Dermis blood vessel endothelial cell (primary cell): ENCODE data around the gene SART1. TPM values are rescaled to one million over a fixed set of nuclear protein-coding genes. Genes with fewer than 3 reads are reported as not detected.
"Not testable (repeated sequence)": the region's sequence is repeated elsewhere in the genome, so short reads cannot be mapped to it uniquely, and the experiment has no call there.

Source experiments
- DNase-seq: peaks from one replicate; pipeline ENCODE4 v3.0.0; 2010
- total RNA-seq: library from RNA; depleted of rRNA; stranded (reverse); fragments of >200 nt; gene quantifications from 2 replicates; pipeline ENCODE4 v1.2.3, GENCODE V29; 2014

Gene SART1
- total RNA-seq, 1 donor from 2014 or later: 27.1 TPM

DNA sequence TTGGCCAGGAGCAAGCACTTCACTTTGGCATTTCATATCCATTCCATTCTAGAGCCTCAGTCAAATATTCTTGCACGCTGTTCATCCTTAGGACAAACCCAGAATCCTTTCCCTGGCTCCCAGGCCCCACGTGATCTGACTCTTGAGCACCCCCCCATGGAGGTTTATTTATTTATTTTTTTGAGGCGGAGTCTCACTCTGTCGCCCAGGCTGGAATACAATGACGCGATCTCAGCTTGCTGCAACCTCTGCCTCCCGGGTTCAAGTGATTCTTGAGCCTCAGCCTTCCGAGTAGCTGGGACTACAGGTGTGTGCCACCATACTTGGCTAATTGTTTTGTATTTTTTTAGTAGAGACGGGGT lies 29.0 kb upstream of the SART1 start:
- DNase-seq: peak; percentile 38

DNA sequence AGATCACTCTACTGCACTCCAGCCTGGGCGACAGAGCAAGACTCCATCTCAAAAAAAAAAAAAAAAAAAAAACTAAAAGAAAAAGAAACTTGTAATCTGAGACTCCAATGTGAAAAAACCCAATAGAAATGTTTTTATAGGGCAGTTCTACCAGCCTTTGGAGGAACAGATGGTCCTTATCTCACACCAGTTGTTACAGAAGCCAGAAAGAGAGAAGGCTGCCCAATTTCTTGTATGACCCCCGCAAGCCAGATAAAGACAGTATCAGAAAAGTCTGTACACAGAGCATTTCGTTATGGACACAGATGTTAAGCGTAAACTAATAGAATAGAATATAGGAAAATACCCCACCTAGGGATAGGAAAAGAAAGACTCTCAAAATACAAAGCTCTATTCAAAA lies 27.5 kb upstream of the SART1 start:
- no peak for DNase-seq

DNA sequence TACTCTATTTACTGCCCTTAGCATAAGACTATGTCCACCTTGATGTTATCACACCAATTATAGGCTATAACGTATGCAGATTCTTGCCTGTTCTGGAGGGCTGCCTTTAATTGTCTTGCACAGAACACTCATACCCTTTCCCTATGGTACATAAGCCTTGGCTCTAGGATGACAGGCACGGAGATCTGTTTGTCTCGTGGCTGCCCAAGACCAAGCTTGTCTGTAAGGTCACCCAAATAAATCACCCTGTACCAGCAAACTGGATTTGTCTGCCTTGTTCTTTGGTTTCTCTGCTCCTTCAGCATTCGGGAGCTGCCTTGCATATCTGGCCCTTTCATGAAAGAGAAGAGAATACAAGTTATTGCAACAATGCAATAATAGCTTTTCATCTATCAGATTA lies 23.8 kb upstream of the SART1 start:
- no peak for DNase-seq

DNA sequence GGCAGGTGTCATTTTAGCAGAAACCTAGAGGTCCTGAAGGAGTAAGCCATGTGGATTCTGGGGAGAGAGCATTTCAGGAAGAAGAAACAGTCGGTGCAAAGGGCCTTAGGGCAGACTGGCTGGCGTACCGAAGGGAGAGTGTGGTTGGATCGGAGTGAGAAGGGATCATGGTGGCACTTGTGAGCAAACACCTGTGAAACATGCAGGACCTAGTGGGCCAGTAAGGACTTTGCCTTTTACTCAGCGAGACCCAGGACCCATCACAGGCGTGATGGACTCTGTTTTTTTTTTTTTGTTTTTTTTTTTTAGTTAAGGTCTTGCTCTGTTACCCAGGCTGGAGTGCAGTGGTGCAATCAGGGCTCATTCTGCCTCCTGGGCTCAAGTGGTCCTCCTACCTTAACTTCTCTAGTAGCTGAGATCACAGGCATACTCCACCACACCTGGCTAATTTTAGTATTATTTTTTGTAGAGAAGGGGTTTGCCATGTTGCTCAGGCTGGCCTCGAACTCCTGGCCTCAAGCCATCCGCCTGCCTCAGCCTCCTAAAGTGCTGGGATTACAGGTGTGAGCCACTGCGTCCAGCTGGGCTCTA lies 19.7 kb upstream of the SART1 start:
- no peak for DNase-seq

DNA sequence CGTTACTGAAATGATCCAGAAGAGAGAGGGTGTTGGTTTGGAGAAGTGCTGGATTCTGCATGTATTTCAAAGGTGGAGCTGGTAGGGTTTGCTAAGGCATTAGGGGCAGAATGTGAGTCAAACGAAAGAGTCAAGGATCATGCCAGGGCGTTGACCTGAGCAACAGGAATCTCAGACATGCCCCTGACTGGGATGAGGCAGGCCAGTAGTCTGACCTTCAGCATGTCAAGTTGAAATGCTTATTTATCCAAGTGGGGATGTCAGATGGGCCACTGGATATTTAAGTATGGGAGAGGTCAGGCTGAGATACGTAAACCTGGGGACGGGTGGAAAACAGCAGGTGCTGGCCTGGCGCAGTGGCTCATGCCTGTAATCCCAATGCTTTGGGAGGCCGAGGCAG lies 19.0 kb upstream of the SART1 start:
- no peak for DNase-seq

DNA sequence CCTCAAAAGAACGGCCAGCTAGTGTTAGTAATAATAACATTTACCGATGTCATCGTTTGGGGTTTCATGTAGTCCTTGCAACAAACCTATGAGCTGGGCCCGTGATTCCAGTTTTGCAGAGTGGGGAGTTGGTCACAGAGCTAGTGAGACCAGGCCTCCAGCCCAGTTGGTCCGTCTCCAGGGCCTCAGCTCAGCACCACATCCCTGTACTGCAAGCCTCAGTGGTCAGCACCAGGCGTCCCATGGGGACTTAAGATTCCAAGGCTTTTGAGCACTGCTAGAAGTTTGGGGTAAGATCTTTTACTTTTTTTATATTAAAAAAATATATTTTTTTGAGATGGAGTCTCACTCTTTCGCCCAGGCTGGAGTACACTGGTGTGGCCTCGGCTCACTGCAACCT lies 17.3 kb upstream of the SART1 start:
- no peak for DNase-seq

DNA sequence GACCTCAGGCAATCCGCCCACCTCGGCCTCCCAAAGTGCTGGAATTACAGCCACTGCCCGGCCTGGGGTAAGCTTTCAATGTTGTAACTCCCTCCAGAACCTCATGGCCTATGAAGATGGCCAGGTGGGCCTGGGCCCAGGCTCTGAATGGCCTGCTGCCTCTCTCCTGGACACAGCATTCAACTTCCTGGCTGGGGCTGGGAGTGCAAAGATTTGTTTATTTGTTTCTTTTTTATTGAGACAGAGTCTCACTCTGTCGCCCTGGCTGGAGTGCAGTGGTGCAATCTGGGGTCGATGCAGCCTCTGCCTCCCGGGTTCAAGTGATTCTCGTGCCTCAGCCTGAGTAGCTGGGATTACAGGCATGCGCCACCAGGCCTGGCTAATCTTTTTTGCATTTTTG lies 16.8 kb upstream of the SART1 start:
- DNase-seq: no peak

DNA sequence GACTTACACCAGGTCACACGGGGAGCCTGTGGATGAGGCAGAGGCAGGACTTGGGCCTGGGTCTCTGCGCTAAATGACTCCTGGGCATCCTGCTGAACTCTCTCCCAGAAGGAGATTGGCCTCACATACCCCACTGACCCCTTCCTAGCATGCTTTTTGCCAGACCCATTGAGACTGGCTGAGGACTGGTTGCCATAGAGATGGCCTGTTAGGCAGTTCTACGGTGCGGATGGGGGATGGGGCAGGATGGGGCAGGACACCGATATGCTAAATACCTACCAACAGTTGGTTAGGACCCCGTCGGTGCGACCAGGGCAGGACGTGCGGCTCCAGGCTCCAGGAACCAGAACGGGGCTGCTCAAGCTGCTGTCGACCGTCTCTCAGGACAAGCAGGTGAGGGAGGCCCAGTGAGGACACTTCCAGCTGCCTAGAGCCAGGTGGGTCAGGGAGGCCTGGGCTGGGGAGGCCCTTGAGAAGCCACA lies 16.1 kb upstream of the SART1 start, which contains the start of gene TSGA10IP:
TSGA10IP (plus strand) TSS at position 51 of the 482 bp plus-strand sequence; CDS start at position 247, 196 bp downstream.
- no peak for DNase-seq

DNA sequence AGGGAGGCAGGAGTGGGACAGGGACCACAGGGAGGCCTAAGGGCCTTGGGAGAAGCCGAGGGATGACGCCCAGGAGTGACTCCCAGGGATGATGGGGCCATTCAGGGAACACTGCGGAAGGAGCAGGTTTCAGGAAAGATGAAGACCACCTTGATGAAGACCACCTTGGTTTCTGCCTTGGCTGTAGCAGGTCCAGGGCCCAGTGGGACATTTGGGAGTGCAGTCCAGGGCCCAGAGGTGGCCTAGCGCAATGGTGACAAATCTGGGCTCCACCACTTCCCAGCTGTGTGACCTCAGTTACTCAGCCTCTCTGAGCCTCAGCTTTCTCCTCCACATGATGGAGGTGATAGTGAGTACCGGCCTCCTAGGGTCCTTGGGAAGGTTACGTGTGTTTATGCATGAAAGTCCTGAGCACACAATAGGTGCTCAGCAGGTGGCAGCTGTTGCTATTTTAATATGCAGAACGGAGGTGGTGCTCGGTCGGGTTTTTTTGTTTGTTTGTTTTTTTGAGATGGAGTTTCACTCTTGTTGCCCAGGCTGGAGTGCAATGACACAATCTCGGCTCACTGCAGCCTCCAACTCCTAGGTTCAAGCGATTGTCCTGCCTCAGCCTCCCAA lies 15.5 kb upstream of the SART1 start:
- no peak for DNase-seq

DNA sequence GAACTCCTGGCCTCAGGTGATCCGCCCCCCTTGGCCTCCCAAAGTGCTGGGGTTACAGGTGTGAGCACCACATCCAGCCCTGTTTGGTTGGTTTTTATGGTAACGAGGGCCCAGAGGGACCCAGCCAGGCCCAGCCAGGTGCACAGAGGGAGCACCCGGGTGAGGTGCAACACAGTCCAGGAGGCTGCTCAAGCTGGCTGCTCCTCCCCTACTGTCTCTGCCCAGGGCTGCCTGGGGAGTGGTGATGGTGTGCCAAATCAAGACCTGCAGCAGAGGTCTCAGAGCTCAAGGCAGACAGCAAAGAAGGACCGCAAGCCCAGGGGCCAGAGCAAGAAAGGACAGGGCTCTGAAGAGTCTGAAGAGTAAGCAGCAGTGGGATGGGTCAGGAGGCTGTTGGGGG lies 14.9 kb upstream of the SART1 start:
- DNase-seq: no peak

DNA sequence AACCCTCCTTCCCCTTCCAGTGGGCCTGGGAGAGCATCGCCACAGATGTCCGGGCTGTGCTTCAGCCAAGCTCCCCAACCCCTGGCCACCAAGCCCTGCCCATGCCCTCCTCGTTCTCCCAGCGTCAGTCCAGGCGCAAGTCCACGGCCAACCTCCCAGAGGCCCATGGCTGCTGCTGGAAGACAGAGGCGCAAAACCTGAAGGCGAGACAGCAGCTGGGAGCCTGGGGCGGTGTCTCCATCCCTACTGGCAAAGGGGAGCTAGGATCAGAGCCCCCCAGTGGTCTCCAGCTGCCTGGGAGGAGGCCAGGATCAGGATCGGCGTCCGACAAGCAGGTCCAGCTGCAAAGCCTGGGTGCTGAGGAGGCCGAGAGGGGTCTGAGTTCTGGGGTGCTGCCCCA lies 14.4 kb upstream of the SART1 start:
- no peak for DNase-seq

DNA sequence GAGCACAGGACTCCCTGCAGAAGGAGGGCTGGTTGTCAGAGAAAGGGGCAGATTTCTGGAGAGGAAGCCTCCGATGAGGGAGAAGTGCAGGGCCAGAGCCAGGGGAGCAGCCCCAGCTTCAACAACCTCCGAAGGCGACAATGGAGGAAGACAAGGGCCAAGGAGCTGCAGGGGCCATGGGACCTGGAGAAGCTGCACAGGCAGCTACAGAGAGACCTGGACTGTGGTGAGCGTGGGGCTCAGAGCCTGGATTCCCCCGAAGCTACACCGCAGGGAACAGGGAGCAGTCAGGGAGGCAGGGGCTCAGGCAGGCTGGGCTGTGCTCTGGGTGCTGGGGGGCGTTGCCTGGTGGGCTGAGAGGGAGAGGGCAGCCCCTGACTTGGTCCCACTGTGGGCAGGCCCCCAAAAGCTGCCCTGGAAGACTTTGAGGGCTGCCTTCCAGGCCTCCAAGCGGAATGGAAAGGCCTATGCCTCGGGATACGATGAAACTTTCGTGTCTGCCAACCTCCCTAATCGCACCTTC lies 13.9 kb upstream of the SART1 start:
- no peak for DNase-seq

DNA sequence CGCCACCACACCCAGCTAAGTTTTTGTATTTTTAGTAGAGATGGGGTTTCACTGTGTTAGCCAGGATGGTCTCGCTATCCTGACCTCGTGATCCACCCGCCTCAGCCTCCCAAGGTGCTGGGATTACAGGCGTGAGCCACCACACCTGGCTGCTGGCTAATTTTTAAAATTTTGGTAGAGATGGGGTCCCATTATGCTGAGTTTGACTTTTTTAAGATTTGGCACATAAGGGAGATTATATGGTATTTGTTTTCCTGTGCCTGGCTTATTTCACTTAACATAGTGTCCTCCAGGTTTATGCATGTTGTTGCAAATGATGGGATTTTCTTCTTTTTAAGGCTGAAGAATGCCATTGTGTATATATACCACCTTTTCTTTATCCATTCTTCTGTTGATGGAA lies 10.8 kb upstream of the SART1 start:
- DNase-seq: not testable (repeated sequence)

DNA sequence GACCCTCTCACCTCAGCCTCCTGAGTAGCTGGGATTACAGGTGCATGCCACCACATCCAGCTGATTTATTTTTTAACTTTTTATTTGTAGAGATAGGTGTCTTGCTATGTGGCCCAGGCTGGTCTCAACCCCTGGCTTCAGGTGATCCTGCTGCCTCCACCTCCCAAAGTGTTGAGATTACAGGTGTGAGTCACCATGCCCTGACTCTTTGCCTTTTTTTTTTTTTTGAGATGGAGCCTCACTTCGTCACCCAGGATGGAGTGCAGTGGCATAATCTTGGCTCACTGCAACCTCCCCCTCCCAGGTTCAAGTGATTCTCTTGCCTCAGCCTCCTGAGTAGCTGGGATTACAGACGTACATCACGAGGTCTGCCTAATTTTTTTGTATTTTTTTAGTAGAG lies 9.9 kb upstream of the SART1 start:
- not testable (repeated sequence) for DNase-seq

DNA sequence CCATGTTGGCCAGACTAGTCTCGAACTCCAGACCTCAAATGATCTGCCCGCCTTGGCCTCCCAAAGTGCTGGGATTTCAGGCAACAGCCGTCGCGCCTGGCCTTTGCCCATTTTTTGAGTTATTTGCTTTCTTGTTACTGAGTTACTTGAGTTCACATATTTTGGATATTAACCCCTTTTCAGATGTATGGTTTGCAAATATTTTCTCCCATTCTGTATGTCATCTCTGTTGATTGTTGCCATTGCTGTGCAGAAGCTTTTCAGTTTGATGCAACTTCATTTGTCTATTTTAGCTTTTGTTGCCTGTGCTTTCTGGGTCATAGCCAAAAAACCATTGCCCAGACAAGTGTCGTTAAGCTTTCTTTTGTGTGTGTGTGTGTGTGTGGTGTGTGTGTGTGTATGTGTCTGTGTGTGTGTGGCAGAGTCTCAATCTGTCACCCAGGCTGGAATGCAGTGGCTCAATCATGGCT lies 9.4 kb upstream of the SART1 start:
- no peak for DNase-seq

DNA sequence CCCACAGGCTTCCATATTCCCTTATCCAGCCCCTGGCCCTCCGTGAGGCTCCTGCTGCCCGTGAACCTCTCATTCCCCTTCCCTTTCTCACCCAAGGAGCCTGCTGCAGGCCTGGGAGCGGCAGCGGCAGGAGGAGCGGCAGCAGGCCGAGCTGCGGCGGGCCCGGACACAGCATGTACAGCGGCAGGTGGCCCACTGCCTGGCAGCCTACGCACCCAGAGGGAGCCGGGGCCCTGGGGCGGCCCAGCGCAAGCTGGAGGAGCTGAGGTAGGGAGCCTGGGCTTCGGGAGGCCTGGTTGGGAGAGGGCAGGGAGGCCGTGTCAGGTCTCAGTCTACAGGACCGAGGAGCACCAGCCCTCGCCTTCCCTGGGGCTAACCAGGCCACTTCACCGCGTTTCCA lies 8.1 kb upstream of the SART1 start:
- DNase-seq: no peak

DNA sequence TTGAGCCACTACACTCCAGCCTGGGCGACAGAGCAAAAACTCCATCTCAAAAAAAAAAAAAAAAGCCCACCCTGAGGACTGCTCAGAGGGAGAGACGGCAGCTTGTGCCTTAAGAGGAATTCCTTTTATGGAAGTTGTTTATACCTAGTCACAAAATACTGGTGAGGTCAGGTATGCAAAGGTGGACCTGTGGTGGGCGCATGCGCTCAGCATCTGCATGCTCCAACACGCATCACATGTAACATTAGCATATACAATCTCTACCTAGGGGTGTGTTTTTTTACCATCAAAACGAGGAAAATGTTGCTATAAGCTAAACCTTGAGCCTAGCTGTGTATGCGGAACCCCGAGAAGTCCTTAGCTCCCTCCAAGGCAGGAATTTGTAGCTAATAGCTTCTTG lies 6.8 kb upstream of the SART1 start:
- DNase-seq: no peak

DNA sequence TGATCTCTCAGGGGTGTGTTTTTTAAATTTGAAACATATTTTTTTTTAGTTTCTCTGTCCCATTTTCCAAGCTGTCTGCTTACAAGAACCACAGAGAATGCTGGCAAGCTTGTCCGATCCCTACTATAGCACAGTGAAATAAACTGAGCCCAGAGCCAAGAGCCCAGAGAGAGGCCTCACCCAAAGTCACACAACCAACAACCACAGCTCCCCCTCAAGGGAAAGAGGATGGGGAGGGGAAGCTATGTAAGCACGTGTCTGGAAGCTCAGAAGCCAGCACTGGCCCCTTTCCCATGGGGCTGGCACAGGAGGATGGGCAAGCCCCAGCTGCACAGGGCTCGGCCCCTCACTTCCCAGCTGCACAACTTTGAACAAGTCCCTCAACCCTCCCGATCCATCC lies 3.2 kb upstream of the SART1 start:
- no peak for DNase-seq

DNA sequence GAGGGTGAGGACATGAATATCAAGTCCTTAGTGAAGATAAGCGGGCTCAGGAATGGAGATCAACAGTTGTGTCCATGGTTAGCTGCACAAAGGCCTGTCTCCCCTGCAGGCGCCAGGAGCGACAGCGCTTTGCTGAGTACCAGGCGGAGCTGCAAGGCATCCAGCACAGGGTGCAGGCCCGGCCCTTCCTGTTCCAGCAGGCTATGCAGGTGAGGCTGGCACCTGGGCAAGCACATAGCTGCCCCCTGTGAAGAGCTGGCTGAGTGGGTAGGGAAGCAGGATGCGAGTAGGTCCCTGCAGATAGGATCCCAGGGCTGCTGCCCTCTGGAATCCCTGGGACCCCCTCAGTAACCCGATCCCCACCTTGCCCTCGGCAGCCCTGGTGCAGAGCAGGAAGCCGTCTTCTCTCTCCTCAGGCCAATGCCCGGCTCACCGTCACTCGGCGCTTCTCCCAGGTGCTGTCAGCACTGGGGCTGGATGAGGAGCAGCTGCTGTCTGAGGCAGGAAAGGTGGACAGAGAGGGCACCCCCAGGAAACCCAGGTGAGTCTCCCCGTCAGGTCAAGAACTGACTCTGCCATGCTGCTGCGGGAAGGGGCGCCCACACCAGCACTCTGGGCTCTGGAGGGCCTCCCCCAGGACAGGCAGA lies 2.6 kb upstream of the SART1 start:
- no peak for DNase-seq

DNA sequence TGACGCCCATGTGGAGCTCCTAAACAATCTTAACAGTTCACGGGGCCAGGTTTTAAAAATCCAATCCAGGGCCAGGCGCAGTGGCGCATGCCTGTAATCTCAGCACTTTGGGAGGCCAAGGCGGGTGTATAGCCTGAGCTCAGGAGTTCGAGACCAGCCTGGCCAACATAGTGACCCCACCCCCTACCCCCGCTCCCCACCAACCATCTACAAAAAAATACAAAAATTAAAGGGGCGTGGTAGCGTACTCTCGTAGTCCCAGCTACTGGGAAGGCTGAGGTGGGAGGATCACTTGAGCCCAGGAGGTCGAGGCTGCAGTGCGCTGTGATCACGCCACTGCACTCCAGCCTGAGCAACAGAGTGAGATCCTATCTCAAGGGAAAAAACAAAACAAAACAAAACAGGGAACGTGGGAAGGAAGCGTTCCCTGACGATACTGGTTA lies 689 bp upstream of the SART1 start:
- no peak for DNase-seq

DNA sequence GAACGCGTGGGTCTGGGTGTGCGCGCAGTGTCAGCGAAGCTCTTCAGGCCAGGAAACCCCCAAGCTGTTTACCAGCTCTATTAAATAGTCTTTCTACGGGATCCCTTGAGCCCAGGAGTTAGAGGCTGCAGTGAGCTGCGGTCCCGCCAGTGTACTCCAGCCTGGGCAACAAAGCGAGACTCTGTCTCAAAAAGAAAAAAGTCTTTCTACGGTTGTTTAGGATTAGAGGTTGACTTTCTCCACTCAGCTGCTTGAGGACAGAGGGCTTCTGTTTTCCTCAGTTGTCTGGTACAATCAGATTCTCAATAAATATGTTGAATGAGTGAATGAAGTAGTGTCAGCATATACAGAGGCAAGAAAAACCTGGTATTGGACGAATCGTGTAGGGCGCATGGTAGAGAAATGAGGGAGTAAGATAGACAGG lies 619 bp downstream of the SART1 start:
- no peak for DNase-seq

DNA sequence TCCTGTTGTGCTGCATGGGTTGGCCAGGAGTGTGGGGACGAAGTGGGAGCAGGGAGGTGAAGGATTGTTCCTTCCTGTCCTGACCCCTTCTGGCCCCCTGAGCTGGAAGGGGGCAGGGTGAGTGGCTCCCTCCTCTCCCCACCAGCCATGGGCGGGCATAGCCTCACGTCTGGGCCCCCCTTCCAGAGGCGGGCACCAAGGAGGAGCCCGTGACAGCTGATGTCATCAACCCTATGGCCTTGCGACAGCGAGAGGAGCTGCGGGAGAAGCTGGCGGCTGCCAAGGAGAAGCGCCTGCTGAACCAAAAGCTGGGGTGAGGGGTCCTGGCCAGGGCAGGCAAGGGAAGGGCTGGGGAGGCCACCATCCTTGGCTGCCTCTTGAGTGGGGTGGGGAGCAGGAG lies 3.4 kb downstream of the SART1 start:
- no peak for DNase-seq

DNA sequence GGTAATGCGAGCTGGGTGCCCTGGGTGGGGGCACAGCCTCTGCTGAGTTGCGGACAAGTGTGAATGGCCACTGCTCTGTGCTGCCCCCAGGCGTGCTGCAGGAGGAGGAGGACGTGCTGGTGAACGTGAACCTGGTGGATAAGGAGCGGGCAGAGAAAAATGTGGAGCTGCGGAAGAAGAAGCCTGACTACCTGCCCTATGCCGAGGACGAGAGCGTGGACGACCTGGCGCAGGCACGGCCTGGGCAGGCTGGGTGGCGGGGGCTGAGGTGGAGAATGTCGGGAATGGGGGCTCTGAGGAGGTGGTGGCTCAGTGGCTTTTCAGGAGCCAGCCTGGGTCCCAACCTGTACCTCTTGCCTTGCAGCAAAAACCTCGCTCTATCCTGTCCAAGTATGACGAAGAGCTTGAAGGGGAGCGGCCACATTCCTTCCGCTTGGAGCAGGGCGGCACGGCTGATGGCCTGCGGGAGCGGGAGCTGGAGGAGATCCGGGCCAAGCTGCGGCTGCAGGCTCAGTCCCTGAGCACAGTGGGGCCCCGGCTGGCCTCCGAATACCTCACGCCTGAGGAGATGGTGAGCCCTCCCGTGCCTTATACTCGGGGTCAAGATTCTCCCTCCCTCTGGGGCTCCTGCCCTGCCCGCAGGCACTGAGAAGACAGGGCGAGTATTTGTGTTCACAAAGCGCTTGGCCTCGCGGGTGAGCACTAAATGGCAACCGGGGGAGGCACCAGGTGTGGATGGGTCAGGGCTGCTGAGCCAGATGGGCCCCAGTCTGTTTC lies 4.6 kb downstream of the SART1 start:
- DNase-seq: no peak
